Stimulated activated CD4-positive, alpha-beta T cell treated with anti-CD3 and anti-CD28 coated beads, Interleukin-1b, Interleukin-23, amount 100 ng/mL, for 48 hours (primary cell): ENCODE results near the gene XPNPEP1.
A peak's percentile ranks its signal among the peaks of the same experiment; 100 is the strongest.

ENCODE experiments used
- DNase-seq: peaks from one replicate; pipeline ENCODE4 v3.0.0-alpha.2; 2020

Gene XPNPEP1

GRCh38 chr10:109947111-109947920 lies 24.0 kb upstream of the XPNPEP1 start:
- DNase-seq, result no peak

DNA sequence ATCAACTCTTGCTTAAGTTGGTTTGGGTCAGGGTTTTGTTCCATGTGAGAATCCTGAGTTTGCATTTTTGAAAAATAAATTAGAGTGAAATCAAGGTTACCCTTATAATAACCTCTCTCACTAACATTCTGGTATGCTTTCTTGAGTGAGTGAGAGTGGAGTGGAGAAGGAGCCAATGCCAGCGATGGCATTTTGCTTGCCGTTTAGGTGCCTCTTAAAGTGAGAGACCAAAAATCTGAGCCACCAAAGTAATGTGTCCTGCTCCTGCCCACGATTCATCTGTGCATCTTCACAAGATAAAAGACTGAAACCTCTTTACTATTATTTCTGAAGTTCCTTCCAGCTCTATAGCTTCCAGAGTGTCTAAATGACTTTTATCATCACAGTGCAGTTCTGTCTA lies 23.4 kb upstream of the XPNPEP1 start:
- DNase-seq, result no peak

- DNase-seq, result no peak
Observed at GRCh38 chr10:109945473-109946177, 22.3 kb upstream of the XPNPEP1 start.

DNA sequence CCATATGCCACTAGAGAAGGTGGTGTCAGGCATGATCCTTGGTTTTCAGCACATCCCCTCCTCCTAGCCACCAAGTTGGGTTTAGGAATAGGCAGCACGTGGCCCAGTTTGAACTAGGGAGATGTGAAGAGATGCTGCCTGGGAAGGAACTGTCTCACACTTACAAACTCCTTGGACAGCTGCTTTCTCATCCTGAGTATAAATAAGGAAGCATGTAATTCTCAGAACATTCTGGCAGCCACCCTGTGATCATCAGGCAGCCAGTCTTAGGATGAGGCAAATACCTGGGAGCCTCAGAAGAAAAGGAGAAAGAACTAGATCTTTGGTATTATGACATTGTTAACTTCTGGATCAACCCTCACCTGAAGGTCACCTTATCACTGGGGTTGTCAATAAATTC lies 21.3 kb upstream of the XPNPEP1 start:
- no peak for DNase-seq

- no peak for DNase-seq
Observed at GRCh38 chr10:109941236-109941862, 18.0 kb upstream of the XPNPEP1 start.

DNA sequence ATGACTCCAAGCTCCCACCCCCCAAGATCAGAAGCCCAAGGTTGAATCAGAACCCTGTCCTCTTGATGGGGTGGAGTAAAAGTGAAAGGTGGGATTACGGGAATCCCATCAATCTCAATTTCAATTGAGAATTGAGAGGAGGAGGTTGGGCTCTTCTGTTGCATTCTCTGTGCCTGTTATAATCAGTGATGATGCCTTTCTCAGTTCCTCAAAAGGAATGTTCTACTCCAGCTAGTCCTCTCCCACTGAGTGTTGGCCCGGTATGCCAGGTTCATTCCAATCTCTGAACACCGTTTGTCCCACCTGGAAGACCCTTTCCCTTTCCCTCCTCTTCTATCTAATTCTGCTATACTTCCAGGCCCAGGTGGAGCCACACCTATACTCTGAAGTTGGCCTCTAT lies 17.2 kb upstream of the XPNPEP1 start:
- no peak for DNase-seq

GRCh38 chr10:109940117-109940516 lies 16.8 kb upstream of the XPNPEP1 start:
- no peak for DNase-seq

GRCh38 chr10:109939315-109939961 lies 16.1 kb upstream of the XPNPEP1 start:
- no peak for DNase-seq

DNA sequence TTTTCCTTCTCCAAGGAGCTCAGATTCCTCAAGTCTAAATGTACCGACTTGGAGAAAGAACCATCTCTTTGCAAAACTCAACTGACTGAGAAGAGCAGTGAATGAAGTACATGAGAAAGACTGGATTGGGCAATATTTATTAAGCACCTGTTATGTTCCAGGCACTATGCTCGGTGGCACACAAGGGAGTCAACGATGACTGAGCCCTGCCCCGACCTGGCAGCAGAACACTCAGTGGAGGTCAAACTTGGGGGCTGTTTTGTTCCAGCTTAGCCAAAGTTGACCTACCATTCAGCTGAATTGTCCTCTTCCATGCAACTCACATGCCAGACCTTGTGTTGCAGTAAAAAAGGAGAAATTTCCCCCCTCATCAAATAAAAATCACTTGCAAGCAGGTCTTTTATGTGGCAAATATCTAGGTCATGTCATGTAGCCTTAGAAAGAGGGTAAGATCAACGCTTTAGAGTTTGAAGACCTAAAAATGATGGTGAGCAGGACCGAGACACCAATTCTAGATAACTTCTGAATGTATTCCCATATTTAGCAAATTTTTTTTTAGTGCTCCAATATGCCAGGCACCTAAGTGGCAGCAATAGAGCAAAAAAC lies 14.3 kb upstream of the XPNPEP1 start:
- DNase-seq, result no peak

DNA sequence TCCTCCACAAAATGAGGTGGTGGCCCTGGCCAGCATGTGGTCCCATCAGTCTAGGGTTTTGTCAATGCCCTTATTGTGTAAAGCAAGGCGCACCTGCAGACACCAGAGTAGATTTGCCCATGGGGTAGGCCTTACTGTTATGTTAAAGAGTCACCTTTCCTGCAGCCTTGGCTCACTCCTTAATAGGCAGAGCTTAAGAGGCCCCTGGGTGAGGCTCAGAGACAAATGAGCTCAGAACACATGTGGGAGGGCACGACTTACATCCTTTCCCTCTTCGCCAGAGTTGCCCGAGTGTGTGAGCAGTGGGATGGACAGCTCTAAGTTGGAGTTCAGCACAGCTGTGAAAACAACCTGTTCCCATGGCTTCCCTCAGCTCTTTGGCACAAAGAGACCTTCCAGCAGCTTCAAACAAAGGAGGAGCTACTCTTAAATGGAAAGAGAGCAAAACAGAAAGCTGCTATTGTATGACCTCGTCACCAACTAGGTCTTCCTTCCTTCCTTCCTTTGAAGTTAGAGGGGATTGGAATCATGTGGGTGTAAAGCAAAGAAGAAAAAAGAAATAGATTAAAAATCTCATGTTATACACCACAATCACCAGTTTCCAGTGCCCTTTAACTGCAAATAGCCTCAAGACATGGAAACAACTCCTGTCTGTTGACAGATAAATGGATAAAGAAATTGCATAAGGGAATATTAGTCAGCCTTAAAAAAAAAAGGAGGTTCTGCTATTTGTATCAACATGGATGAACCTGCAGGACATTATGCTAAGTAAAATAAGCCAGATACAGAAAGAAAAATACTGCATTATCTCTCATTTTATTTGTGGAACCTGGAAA lies 11.9 kb upstream of the XPNPEP1 start:
- DNase-seq, result peak; percentile 19

- peak; percentile 13 for DNase-seq
Observed at GRCh38 chr10:109933984-109934565, 10.8 kb upstream of the XPNPEP1 start.

DNA sequence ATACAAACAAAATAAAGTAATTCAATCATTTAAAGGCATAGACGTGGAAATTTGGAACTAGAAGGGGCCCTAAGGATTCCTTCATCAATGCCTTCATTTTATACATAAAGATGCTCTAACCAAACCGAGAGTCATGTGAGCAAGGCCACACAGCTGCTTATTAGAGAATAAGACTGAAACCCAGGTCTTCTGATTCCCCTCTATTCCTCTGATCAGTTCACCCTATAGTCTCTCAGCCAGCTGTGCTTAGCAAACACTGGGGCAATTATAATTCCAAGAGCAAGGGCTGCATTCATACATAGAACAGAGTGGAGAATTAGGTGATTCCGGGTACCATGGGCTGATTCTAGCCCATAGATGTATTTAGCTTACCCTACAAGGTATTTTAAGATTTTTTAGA lies 9.7 kb upstream of the XPNPEP1 start:
- no peak for DNase-seq

- DNase-seq, result no peak
Observed at GRCh38 chr10:109932391-109932790, 9.1 kb upstream of the XPNPEP1 start.

DNA sequence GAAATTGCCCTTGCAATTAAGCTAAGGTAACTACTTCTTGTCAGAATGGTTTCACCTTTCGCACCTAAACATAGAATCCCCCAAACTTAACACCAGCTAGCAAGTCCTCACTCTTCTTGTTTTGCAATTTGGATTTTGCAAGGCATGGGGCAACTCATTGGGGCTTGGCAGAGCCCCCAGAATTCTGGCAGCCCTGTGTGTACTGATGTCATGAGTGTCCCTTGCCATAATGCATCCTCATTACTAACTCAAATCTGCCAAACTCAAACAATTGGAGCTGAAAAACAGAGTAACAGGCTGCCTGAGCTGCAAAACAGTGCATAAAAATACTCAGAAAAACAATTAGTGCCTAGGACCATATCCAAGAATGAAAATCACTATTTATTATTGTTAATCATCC lies 7.9 kb upstream of the XPNPEP1 start:
- no peak for DNase-seq

DNA sequence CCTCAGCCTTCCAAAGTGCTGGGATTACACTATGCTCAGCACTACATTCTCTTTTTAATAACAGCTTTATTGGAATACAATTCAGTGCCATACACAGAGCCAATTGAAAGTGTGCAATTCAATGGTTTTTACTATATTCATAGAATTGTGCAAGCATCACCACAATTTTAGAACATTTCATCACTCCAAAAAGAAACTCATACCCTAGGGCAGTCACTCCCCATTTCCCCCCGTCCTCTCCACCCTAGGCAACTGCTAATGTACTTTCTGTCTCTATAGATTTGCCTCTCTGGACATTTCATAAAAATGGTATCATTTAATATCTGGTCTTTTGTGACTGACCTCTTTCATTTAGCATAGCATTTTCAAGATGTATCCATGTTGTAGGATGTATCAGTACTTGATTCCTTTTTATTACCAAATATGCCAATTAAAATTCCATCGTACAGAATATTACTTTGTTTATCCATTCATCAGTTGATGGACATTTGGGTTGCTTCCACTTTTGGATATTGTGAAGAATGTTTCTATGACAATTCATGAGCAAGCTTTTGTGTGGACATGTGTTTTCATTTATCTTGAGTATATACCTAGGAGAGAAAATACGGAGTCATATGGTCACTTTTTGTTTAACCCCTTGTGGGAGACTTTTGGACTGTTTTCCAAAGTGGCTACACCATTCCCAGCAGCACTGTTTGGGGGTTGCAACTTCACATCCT lies 6.3 kb upstream of the XPNPEP1 start:
- DNase-seq, result no peak

DNA sequence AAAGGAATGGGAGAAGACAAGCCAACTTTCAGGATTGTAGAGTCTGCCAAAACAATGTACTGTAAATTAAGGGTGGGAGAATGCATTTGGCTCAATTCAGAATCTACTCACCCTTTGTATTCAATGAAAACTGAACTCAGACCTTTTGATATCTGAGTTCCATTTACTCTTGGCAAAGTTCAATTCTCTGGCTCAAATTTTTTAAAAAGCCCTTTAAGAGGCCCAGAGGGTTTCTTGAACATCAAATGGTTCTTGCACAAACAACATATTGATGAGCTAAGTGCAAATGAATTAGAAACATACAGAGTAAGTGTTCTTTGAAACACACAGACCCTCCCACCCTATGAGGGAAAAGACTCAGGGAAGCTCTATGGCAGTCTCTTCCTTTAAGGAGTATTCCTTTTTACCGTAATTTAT lies 5.2 kb upstream of the XPNPEP1 start:
- no peak for DNase-seq

DNA sequence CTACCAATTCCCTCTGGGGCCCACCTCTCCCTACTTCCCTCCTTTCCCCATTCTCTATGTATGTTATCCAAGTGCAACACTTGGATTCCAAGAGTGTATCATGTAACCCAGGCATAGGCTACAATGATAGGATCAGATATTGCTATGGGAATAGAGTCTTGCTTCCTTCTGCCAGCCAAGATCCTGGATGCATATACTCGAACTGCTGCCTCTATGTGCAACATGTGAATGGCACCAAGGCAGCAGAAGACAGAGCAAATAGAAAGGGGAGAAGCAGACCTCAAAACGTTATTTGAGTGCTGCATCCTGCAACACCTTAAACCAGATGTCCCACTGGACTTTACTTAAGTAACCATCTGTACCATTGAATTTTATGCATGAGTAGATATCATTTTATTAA lies 3.5 kb upstream of the XPNPEP1 start:
- no peak for DNase-seq

DNA sequence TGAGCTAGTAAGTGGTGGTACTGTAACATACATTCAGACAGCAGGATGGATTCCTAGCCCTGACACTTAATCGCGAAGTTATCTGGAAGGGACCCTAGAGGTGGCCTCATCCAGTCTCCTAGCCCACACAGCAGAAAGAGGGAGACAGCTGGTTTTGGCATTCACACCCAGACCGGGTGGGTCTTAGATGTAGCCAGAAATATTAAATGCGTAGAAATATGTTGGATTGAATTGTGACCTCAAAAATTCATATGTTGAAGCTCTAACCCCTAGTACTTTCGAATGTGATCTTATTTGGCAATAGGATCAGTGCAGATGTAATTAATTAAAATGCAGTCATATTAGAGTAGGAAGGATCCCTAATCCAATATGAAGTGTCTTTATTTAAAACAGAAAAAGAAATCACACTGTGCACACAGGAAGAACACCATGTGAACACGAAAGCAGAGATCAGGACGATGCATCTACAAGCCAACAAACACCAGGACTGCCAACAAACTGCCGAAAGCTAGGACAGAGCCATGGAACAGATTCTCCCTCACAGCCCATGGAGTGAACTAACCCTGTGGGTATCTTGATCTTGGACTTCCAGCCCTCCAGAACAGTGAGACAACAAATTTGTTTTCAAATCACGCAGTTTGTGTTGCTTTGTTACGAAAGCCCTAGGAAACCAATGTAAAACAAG lies 2.9 kb upstream of the XPNPEP1 start:
- no peak for DNase-seq

GRCh38 chr10:109924967-109925620 lies 1.8 kb upstream of the XPNPEP1 start:
- DNase-seq, result no peak

DNA sequence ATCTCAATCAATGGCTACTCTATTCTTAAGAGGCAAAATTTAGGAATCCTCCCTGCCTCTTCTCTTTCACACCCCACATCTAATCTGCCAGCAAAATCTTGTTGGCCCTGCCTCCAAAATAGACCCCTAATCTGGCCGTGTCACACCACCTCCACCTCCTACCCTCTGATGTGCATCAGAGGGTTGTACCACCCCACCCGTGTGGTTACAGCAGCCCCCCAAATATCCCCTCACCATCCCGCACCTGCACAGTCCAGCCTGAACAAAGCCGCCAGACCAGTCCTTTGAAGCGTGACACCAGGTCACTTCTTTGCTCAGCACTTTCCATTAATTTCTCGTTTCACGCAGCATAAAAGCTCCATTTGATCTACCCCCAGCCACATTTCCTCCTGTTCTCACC lies 776 bp upstream of the XPNPEP1 start:
- no peak for DNase-seq
